Muscle of leg (tissue), 11 donors: ENCODE measurements around the gene CAMKMT. TPM values are rescaled to one million over a fixed set of nuclear protein-coding genes. Genes with fewer than 3 reads are reported as not detected.

ENCODE experiments used
- DNase-seq: peaks from one replicate; pipeline ENCODE4 v3.0.0; 2013
- H3K27ac ChIP-seq: one replicate; pipeline ENCODE4 v1.5.1; 2013; ENCODE audit warnings: mild to moderate bottlenecking, low read length, control low read depth
- H3K27me3 ChIP-seq: one replicate; pipeline ENCODE4 v1.6.1; 2013; ENCODE audit warnings: low read length; ENCODE audit not compliant: control insufficient read depth, insufficient read depth
- H3K36me3 ChIP-seq: one replicate; pipeline ENCODE4 v1.6.1; 2013; ENCODE audit warnings: low read length; ENCODE audit not compliant: control insufficient read depth, insufficient read depth
- H3K4me1 ChIP-seq: one replicate; pipeline ENCODE4 v1.6.1; 2013; ENCODE audit warnings: low read length; ENCODE audit not compliant: control insufficient read depth, insufficient read depth
- H3K4me3 ChIP-seq: one replicate; pipeline ENCODE4 v1.5.1; 2013; ENCODE audit warnings: low read length, control low read depth
- H3K9me3 ChIP-seq: replicated peaks from 2 replicates; pipeline ENCODE4 v1.6.1; 2013; ENCODE audit warnings: low read depth, low read length; ENCODE audit not compliant: control insufficient read depth
- WGBS: methylation state at CpG from one replicate; pipeline ENCODE4 v1.1.5; 2013; ENCODE audit warnings: missing lambda C conversion rate; ENCODE audit not compliant: insufficient coverage; 5-methylcytosine and 5-hydroxymethylcytosine counted together
- polyA plus RNA-seq, 8 donors: library from polyadenylated mRNA; unstranded; fragments of 120-200 nt; gene quantifications; one replicate each; pipeline versions ENCODE4 v1.2.1 to v1.2.3, GENCODE V29; 2013; ENCODE audit warnings: inconsistent platforms in 1 of 8, low replicate concordance in 1 of 8; ENCODE audit not compliant: insufficient read length in 8 of 8, insufficient read depth in 1 of 8
- total RNA-seq: library from RNA; stranded (reverse); fragments of 120-200 nt; gene quantifications from one replicate; pipeline ENCODE4 v1.2.4, GENCODE V29; 2013

Gene CAMKMT
- total and polyA plus RNA-seq, 9 donors = 3.8 to 6.1 (median 4.6) TPM

DNA sequence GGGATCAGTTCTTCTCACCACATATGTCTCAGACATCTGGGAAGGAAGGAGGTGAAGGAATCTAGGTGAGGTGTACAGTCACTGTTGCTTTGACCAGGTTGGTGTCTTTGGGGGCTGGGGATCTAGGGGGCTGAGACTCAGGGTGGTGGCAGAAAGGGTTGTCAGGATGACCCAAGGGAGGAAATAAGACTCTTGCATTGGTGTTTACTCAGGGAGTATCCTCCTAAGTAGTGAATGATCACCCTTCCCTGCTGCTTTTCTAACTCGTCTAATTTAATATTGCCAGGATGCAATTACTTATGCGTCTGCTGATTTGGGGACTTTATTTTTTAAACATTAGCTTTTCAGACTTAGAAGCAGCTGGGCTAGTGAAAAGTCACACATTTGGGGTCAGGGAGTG lies 451.9 kb downstream of the CAMKMT start:
- Histone ChIP-seq H3K4me1 (no peaks in the 10 kb centered on the region), H3K9me3 (no peaks in the 10 kb centered on the region), H3K27me3 (peaks cover 42% of the 10 kb centered on the region), H3K27ac (no peak overlapping the region), H3K4me3 (no peak overlapping the region), H3K36me3 (no peaks in the 10 kb centered on the region)
- WGBS = no CpG with 5 or more reads among the region's 2 CpGs
- DNase-seq = no peak

DNA sequence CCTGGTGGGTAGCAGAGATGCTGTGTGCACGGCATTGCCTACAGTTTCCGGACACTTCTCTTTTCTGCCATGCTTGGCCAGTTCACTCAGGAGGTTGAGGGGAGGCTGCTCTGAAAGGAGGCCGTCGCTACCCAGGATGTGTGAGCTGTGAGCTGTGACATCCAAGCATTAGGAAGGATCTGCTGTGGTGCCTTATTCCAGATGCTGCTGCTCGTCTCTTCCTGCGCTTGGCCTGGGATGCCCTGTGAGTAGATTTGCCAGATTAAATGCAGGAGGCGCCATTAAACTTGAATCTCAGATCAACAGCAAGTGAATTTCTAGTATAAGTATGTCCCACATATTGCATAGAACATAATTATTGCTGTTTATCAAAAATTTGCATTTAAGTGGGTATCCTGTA lies 455.5 kb downstream of the CAMKMT start:
- Histone ChIP-seq H3K27ac (no peak overlapping the region), H3K4me1 (no peaks in the 10 kb centered on the region), H3K4me3 (no peak overlapping the region), H3K27me3 (peaks cover 21% of the 10 kb centered on the region), H3K9me3 (no peaks in the 10 kb centered on the region), H3K36me3 (no peaks in the 10 kb centered on the region)
- DNase-seq = no peak
- 80% methylated on average over 2 of the region's 7 CpGs for WGBS

DNA sequence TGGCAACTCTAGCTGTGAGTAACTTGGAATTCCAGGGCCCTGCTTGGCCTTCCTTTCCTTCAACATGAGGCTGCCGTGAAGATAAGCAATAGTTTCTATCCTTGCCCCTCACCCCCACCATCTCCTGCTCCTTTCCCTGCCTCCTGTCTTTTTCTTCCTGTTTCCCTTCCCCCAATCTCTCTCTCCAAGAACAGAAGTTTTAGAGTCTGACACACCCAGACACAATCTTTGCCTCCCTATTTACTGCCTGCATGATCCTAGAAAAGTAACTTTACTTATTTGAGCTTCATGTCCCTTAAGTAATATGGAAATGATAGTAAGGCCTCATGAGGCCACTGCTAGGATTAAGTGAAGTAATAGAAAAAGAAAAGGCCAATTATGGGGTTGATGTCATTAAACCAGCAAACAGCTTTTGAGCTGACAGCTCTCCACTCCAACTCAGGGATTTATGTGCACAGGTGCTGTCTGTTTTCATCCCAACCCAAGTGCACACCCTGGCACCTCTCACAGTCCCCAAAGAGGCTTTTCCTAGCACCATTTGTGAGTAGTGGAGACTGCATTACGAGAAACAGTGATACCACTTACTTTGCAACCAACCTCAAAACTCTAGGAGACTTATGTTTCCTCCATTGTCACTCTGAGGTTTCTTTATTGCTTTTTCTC lies 456.1 kb downstream of the CAMKMT start:
- H3K9me3 ChIP-seq = no peaks in the 10 kb centered on the region
- no peak overlapping the region for H3K27ac ChIP-seq
- no peaks in the 10 kb centered on the region for H3K36me3 ChIP-seq
- H3K4me1 ChIP-seq = no peaks in the 10 kb centered on the region
- 68% methylated on average over 2 of the region's 2 CpGs for WGBS
- DNase-seq = no peak
- peaks cover 17% of the 10 kb centered on the region for H3K27me3 ChIP-seq
- no peak overlapping the region for H3K4me3 ChIP-seq

DNA sequence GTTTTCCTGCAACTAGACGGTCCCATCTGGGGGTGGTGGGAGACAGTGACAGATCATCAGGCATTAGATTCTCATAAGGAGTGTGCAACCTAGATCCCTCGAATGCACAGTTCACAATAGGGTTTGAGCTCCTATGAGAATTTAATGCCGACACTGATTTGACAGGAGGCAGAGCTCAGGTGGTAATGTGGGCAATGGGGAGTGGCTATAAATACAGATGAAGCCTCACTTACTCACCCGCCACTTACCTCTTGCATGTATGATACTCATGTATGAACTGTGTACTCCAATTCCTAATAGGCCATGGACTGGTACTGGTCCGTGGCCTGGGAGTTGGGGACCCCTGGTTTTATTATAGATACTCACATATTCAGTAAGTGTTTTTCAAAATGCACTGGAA lies 457.3 kb downstream of the CAMKMT start:
- H3K27me3 ChIP-seq = peaks cover 9% of the 10 kb centered on the region
- WGBS = 63% methylated on average over 2 of the region's 5 CpGs
- no peak for DNase-seq

DNA sequence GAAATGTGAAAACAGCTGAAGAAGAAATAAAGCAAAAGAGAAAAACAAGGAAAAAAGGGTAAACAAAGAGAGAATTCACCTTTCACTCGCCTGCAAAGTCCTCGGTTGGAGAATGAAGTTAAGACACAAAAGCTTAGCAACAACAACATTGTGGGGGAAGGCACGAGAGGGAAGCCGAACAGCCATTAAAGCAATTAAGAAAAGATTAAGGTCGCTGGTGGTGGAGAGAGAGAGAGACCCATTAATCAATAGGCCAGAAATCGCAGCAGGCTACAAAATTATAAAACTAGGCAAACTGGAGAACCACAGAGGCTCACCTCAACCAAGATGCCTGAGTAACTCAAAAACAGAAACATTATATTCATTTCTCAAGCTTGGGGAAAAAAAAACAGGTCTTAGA lies 459.8 kb downstream of the CAMKMT start:
- H3K27me3 ChIP-seq = peaks cover 2% of the 10 kb centered on the region
- no peaks in the 10 kb centered on the region for H3K4me1 ChIP-seq
- no peak overlapping the region for H3K27ac ChIP-seq
- no peaks in the 10 kb centered on the region for H3K36me3 ChIP-seq
- 43% methylated on average over 1 of the region's 6 CpGs for WGBS
- no peak for DNase-seq
- no peaks in the 10 kb centered on the region for H3K9me3 ChIP-seq
- no peak overlapping the region for H3K4me3 ChIP-seq

More for the DNA sequence above, 457.3 kb downstream of the CAMKMT start:
- Histone ChIP-seq H3K27ac (no peak overlapping the region), H3K9me3 (no peaks in the 10 kb centered on the region), H3K36me3 (no peaks in the 10 kb centered on the region), H3K4me1 (no peaks in the 10 kb centered on the region), H3K4me3 (no peak overlapping the region)

DNA sequence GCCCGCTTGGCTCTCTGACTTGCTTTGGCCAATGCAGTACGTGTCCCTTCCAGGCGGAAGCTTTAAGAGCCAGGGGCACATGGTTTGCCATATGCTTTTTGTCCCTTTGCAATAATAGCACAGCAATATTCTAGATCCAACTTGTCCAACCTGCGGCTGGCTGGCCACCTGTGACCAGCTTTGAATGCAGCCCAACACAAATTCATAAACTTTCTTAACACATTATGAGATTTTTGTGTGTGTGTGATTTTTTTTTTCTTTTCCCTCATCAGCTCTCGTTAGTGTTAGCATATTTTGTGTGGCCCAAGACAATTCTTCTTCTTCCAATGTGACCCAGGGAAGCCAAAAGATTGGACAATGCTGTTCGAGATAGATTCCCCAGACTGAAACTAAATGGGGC lies 460.4 kb downstream of the CAMKMT start:
- H3K4me3 ChIP-seq = no peak overlapping the region
- no peaks in the 10 kb centered on the region for H3K4me1 ChIP-seq
- peaks cover 2% of the 10 kb centered on the region for H3K27me3 ChIP-seq
- no peaks in the 10 kb centered on the region for H3K36me3 ChIP-seq
- DNase-seq = no peak
- H3K9me3 ChIP-seq = no peaks in the 10 kb centered on the region
- 69% methylated on average over 3 of the region's 6 CpGs for WGBS
- H3K27ac ChIP-seq = no peak overlapping the region

Other genes starting within 250 kb of the CAMKMT start
- 19.9 TPM for gene PPM1B, start 193.1 kb upstream of the CAMKMT start, total RNA-seq
- gene PPM1B, start 193.1 kb upstream of the CAMKMT start, polyA plus RNA-seq = 10 to 100 TPM; 26.0 to 39.7 (median 28.0) TPM
- 0.04 TPM for gene SLC3A1, start 86.5 kb upstream of the CAMKMT start, total RNA-seq
- gene SLC3A1, start 86.5 kb upstream of the CAMKMT start, polyA plus RNA-seq = 1 to 10 TPM in 2 of 8 donors, under 1 TPM in 6; 0.31 to 9.0 (median 0.65) TPM
- 110 TPM for gene PREPL, start 453 bp upstream of the CAMKMT start, total RNA-seq
- 100 to 1,000 TPM in 7 of 8 donors, 10 to 100 TPM in 1; 86.9 to 149 (median 115) TPM for gene PREPL, start 453 bp upstream of the CAMKMT start, polyA plus RNA-seq